NT2/D1 (cell line): ENCODE measurements around the gene PDE9A.

Experiments
- SUZ12 ChIP-seq: IDR thresholded peaks from 2 replicates; pipeline ENCODE4 v1.6.1; 2011; ENCODE audit not compliant: insufficient read length, insufficient read depth; ENCODE audit errors: extremely low read depth
- YY1 ChIP-seq: IDR thresholded peaks from 2 replicates; pipeline ENCODE4 v1.6.1; 2011; ENCODE audit not compliant: insufficient read length, insufficient read depth
- ZNF274 ChIP-seq: IDR thresholded peaks from 2 replicates; pipeline ENCODE4 v1.6.1; 2011; ENCODE audit warnings: mild to moderate bottlenecking, low read depth, low read length

DNA sequence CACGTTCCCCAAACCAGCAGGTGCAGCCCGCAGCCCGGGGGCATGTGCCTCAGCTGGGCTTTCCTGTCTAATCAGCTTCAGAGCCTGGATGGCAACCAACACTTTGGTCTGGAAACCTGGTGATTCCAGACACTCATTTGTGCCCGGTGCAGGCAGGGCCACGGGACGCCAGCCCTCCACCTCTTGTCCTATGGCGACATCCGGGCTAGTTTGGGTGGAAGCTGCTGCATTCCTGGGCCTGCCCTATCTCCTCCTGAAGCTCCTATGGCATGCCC is 114.1 kb downstream of the PDE9A start:
- no peak for TF ChIP-seq ZNF274
- TF ChIP-seq YY1, result no peak
- TF ChIP-seq SUZ12, result no peak
